ENCODE measurements around the gene FRMD1. TPM values are rescaled to one million over a fixed set of nuclear protein-coding genes. Genes with fewer than 3 reads are reported as not detected.

Gene FRMD1
- total RNA-seq, 3 donors from 2014 or later: 0.29 to 0.96 (median 0.66) TPM

- Histone ChIP-seq H3K4me3 (no peak overlapping the region), H3K27me3 (no peaks in the 10 kb centered on the region), H3K27ac (no peak overlapping the region), H3K4me1 (no peaks in the 10 kb centered on the region), H3K9me3 (peaks cover 5 to 14% of the 10 kb centered on the region in 2 donors), H3K36me3 (no peaks in the 10 kb centered on the region)
- intact Hi-C loops (cut with DNase I; ENCODE audit: low total_unique reads): no loop called here
- no peak for TF ChIP-seq POLR2AphosphoS5 (IDR thresholded peaks at IDR 0.05)
- TF ChIP-seq POLR2A (IDR thresholded peaks at IDR 0.05): no peak
- TF ChIP-seq CTCF (IDR thresholded peaks at IDR 0.05): no peak
- no peak for DNase-seq (ENCODE audit: low spot score in 2 of 2)
Observed at GRCh38 chr6:168009331-168009730, 69.7 kb downstream of the FRMD1 start.

DNA sequence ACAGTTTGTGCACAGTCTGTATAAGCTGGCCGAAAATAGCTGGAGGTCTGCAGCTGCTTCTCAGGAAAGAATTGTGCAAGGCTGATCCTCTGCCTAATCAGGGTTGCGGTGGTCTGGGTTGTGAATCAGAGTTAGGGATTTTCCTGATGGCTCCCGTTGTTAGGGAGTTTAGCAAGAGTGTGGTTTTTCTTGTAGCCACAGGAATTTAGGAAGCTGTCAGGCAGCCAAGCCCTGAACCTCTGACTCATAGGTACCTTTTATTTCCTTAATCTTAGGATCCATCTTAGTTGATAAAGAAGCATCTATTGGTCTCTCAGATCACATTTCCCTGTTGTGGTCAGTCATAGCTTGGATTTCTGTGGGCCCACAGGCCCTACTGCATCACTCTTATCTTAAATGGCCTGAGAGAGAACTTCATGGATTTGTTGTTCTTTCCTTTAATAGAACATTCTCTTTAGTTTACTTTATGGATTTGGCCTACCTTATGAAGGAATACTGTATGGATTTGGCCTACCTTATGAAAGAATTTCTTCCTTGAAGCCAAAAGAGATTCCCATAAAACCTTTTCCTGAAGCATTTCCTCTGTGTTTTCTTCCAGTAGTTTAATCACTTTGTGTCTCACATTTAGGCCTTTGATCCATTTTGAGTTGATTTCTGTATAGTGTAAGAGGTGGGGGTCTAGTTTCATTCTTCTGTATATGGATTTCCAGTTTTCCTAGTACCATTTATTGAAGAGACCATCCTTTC, 71.2 kb downstream of the FRMD1 start:
- no peaks in the 10 kb centered on the region for H3K4me1 ChIP-seq
- TF ChIP-seq CTCF (IDR thresholded peaks at IDR 0.05): no peak
- no peak for TF ChIP-seq POLR2A (IDR thresholded peaks at IDR 0.05)
- TF ChIP-seq POLR2AphosphoS5 (IDR thresholded peaks at IDR 0.05): peak in 2 of 3 donors; percentile 23 to 57
- peak overlapping the region; percentile 63 to 75 for H3K27ac ChIP-seq
- no peaks in the 10 kb centered on the region for H3K36me3 ChIP-seq
- no peaks in the 10 kb centered on the region for H3K27me3 ChIP-seq
- DNase-seq (ENCODE audit: low spot score in 2 of 2): peak in 1 of 2 donors; percentile 76
- H3K9me3 ChIP-seq: peaks cover 5 to 14% of the 10 kb centered on the region in 2 donors
- intact Hi-C loops (cut with DNase I; ENCODE audit: low total_unique reads): no loop called here
- H3K4me3 ChIP-seq: no peak overlapping the region

DNA sequence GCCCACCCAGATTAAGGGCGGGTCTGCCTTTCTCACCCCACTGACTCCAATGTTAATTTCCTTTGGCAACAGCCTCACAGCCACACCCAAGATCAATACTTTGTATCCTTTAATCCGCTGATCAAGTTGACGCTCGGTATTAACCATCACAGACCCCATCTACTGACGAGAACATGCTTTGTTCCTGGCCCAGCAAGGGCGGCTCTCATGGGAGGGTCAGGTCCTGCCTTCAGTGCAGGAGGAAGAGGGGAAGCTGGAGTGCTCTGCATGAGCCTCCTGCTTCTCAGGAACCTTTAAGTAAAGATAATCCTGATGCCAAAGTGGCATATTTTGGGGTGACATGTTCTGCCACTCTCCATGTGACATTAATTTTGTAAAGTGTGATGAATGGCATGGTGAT, 73.2 kb downstream of the FRMD1 start:
- no peaks in the 10 kb centered on the region for H3K36me3 ChIP-seq
- TF ChIP-seq POLR2AphosphoS5 (IDR thresholded peaks at IDR 0.05) (no peak), CTCF (IDR thresholded peaks at IDR 0.05) (no peak), POLR2A (IDR thresholded peaks at IDR 0.05) (no peak)
- no peak for DNase-seq (ENCODE audit: low spot score in 2 of 2)
- peaks cover 0 to 3% of the 10 kb centered on the region in 2 donors for H3K9me3 ChIP-seq
- intact Hi-C loops (cut with DNase I; ENCODE audit: low total_unique reads): no loop called here
- H3K4me3 ChIP-seq: no peak overlapping the region
- no peaks in the 10 kb centered on the region for H3K4me1 ChIP-seq
- H3K27ac ChIP-seq: no peak overlapping the region
- H3K27me3 ChIP-seq: no peaks in the 10 kb centered on the region

- Histone ChIP-seq H3K27ac (no peak overlapping the region), H3K4me3 (no peak overlapping the region), H3K4me1 (no peaks in the 10 kb centered on the region), H3K36me3 (no peaks in the 10 kb centered on the region), H3K9me3 (no peaks in the 10 kb centered on the region), H3K27me3 (no peaks in the 10 kb centered on the region)
- peak in 1 of 2 donors; percentile 3 for DNase-seq (ENCODE audit: low spot score in 2 of 2)
- no peak for TF ChIP-seq POLR2A (IDR thresholded peaks at IDR 0.05)
- no peak for TF ChIP-seq POLR2AphosphoS5 (IDR thresholded peaks at IDR 0.05)
- no peak for TF ChIP-seq CTCF (IDR thresholded peaks at IDR 0.05)
- intact Hi-C loops (cut with DNase I; ENCODE audit: low total_unique reads): no loop called here
Observed at GRCh38 chr6:168004945-168005344, 74.1 kb downstream of the FRMD1 start.

DNA sequence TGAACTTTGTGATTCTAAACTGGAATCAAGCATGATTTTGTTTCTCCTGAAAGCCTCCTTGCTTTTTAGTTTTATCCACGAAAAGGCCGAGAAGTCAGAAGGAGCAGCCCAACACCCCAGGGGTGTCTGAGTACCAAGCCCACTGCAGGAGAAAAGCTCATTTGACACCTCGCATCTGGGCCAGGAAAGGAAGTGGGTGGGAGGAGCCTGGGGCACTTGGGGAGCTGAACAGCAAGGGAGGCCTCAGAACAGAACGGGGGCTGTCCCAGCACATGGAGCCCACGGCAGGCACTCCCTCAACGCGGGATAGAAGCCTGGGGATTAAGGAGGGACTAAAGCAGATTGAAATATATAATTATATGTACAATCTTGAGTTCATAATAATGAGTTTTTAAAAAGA, 75.0 kb downstream of the FRMD1 start:
- H3K9me3 ChIP-seq: no peaks in the 10 kb centered on the region
- no peak overlapping the region for H3K27ac ChIP-seq
- intact Hi-C loops (cut with DNase I; ENCODE audit: low total_unique reads): no loop called here
- DNase-seq (ENCODE audit: low spot score in 2 of 2): no peak
- no peak overlapping the region for H3K4me3 ChIP-seq
- H3K27me3 ChIP-seq: no peaks in the 10 kb centered on the region
- no peaks in the 10 kb centered on the region for H3K36me3 ChIP-seq
- no peaks in the 10 kb centered on the region for H3K4me1 ChIP-seq
- no peak for TF ChIP-seq POLR2AphosphoS5 (IDR thresholded peaks at IDR 0.05)
- TF ChIP-seq POLR2A (IDR thresholded peaks at IDR 0.05): no peak
- no peak for TF ChIP-seq CTCF (IDR thresholded peaks at IDR 0.05)
